Measurements from ENCODE around the gene SDK1.

Gene SDK1

GRCh38 chr7:4247106-4247876, 946.2 kb downstream of the SDK1 start:
- no peaks in the 10 kb centered on the region for H3K4me1 ChIP-seq
- TF ChIP-seq CTCF (IDR thresholded peaks at IDR 0.05; ENCODE audit: low read depth, low read length), result no peak
- H3K9me3 ChIP-seq, result no peaks in the 10 kb centered on the region; the same call in 1 of the 2 replicates
- no peak overlapping the region for H3K4me3 ChIP-seq (ENCODE audit: low read depth, low read length)
- DNase-seq, result no peak
- H3K27me3 ChIP-seq, result no peaks in the 10 kb centered on the region
- no peaks in the 10 kb centered on the region for H3K36me3 ChIP-seq

GRCh38 chr7:4248295-4248694, 947.2 kb downstream of the SDK1 start:
- no peaks in the 10 kb centered on the region for H3K36me3 ChIP-seq
- H3K4me3 ChIP-seq (ENCODE audit: low read depth, low read length), result no peak overlapping the region
- no peaks in the 10 kb centered on the region; the same call in 1 of the 2 replicates for H3K9me3 ChIP-seq
- H3K27me3 ChIP-seq, result no peaks in the 10 kb centered on the region
- H3K4me1 ChIP-seq, result no peaks in the 10 kb centered on the region
- DNase-seq, result no peak
- TF ChIP-seq CTCF (IDR thresholded peaks at IDR 0.05; ENCODE audit: low read depth, low read length), result no peak

- Histone ChIP-seq H3K27me3 (no peaks in the 10 kb centered on the region), H3K4me3 (ENCODE audit: low read depth, low read length) (no peak overlapping the region), H3K36me3 (no peaks in the 10 kb centered on the region), H3K9me3 (no peaks in the 10 kb centered on the region; the same call in 1 of the 2 replicates), H3K4me1 (no peaks in the 10 kb centered on the region)
- TF ChIP-seq CTCF (IDR thresholded peaks at IDR 0.05; ENCODE audit: low read depth, low read length), result no peak
- DNase-seq, result no peak
Measured at GRCh38 chr7:4249241-4249640, 948.2 kb downstream of the SDK1 start.

- TF ChIP-seq CTCF (IDR thresholded peaks at IDR 0.05; ENCODE audit: low read depth, low read length), result no peak
- H3K36me3 ChIP-seq, result no peaks in the 10 kb centered on the region
- no peaks in the 10 kb centered on the region for H3K4me1 ChIP-seq
- H3K4me3 ChIP-seq (ENCODE audit: low read depth, low read length), result no peak overlapping the region
- no peaks in the 10 kb centered on the region for H3K27me3 ChIP-seq
- DNase-seq, result no peak
- H3K9me3 ChIP-seq, result no peaks in the 10 kb centered on the region; the same call in 1 of the 2 replicates
Measured at GRCh38 chr7:4255336-4255735, 954.3 kb downstream of the SDK1 start.

- H3K9me3 ChIP-seq, result no peaks in the 10 kb centered on the region; the same call in 1 of the 2 replicates
- no peak for TF ChIP-seq CTCF (IDR thresholded peaks at IDR 0.05; ENCODE audit: low read depth, low read length)
- H3K4me1 ChIP-seq, result no peaks in the 10 kb centered on the region
- DNase-seq, result no peak
- no peaks in the 10 kb centered on the region for H3K27me3 ChIP-seq
- no peaks in the 10 kb centered on the region for H3K36me3 ChIP-seq
- no peak overlapping the region for H3K4me3 ChIP-seq (ENCODE audit: low read depth, low read length)
Measured at GRCh38 chr7:4256286-4256685, 955.2 kb downstream of the SDK1 start.
